PC-9 (cell line): ENCODE data around the gene ASCL2.

Source experiments
- EZH2 ChIP-seq: fragments of 200-600 bp; sonication (generic); IDR thresholded peaks from 2 replicates; pipeline ENCODE4 v1.8.0; 2017; ENCODE audit warnings: antibody characterized with exemption, low read depth
- TF ChIP-seq, protein P1 (sequence below): fragments of 200-600 bp; sonication (generic); conservative IDR thresholded peaks from 2 replicates; pipeline ENCODE4 v1.6.1; 2017; ENCODE audit warnings: mixed run types, antibody characterized with exemption, mild to moderate bottlenecking, moderate library complexity

- TF ChIP-seq, protein P1, sequence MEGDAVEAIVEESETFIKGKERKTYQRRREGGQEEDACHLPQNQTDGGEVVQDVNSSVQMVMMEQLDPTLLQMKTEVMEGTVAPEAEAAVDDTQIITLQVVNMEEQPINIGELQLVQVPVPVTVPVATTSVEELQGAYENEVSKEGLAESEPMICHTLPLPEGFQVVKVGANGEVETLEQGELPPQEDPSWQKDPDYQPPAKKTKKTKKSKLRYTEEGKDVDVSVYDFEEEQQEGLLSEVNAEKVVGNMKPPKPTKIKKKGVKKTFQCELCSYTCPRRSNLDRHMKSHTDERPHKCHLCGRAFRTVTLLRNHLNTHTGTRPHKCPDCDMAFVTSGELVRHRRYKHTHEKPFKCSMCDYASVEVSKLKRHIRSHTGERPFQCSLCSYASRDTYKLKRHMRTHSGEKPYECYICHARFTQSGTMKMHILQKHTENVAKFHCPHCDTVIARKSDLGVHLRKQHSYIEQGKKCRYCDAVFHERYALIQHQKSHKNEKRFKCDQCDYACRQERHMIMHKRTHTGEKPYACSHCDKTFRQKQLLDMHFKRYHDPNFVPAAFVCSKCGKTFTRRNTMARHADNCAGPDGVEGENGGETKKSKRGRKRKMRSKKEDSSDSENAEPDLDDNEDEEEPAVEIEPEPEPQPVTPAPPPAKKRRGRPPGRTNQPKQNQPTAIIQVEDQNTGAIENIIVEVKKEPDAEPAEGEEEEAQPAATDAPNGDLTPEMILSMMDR: no peak
- no peak for TF ChIP-seq EZH2
Observed at GRCh38 chr11:2250485-2250884, 19.9 kb downstream of the ASCL2 start.
